ENCODE results near the gene ZMYND19.

The ZMYND19 gene

GRCh38 chr9:137592767-137593166 lies 2.5 kb upstream of the ZMYND19 start:
- no peak for TF ChIP-seq CTCF (conservative IDR thresholded peaks at IDR 0.05)
- peak overlapping the region; percentile 91 for H3K27ac ChIP-seq

GRCh38 chr9:137590123-137590468 lies 216 bp downstream of the ZMYND19 start:
- TF ChIP-seq CTCF (conservative IDR thresholded peaks at IDR 0.05), result no peak
- H3K27ac ChIP-seq, result peak overlapping the region; percentile 91

- H3K27ac ChIP-seq, result peak overlapping the region; percentile 91
- TF ChIP-seq CTCF (conservative IDR thresholded peaks at IDR 0.05), result no peak
Observed at GRCh38 chr9:137589441-137590122, 730 bp downstream of the ZMYND19 start.

- H3K27ac ChIP-seq, result peak overlapping the region; percentile 91
- TF ChIP-seq CTCF (conservative IDR thresholded peaks at IDR 0.05), result no peak
Observed at GRCh38 chr9:137588891-137589290, 1.4 kb downstream of the ZMYND19 start.

- peak overlapping the region; percentile 91 for H3K27ac ChIP-seq
- TF ChIP-seq CTCF (conservative IDR thresholded peaks at IDR 0.05), result no peak
Observed at GRCh38 chr9:137588311-137588710, 2.0 kb downstream of the ZMYND19 start.

GRCh38 chr9:137586854-137587253 lies 3.5 kb downstream of the ZMYND19 start:
- H3K27ac ChIP-seq, result peak overlapping the region; percentile 91; the same call in 1 of the 2 replicates
- no peak for TF ChIP-seq CTCF (conservative IDR thresholded peaks at IDR 0.05)

- TF ChIP-seq CTCF (conservative IDR thresholded peaks at IDR 0.05), result no peak
- no peak overlapping the region for H3K27ac ChIP-seq
Observed at GRCh38 chr9:137583957-137584356, 6.4 kb downstream of the ZMYND19 start.
